ENCODE data around the gene TFEB.

The TFEB gene

DNA sequence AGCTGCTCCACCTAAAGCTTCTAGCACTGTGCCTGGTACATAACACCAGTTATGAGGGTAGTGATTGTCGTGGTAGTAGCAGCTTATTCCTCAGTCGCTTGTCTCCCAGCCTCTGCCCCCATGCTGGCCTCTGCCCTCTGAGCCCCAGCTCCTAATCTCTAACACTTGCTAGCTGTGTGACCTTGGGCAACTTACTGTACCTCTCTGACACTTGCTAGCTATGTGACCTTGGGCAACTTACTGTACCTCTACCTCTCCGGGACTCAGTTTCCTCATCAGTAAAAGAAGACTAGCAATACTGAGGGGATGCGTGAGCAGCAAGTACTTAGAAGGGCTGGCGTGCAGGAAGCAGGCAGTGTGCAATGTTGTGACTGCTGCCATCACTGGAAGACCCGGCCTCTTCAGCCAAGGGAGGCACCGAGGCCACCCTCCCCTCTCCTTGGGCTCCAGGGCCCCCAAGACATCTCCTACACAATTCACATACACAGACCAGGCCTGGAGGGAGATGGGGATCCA is 87.3 kb downstream of the TFEB start:
- FAIRE-seq, result no peak

DNA sequence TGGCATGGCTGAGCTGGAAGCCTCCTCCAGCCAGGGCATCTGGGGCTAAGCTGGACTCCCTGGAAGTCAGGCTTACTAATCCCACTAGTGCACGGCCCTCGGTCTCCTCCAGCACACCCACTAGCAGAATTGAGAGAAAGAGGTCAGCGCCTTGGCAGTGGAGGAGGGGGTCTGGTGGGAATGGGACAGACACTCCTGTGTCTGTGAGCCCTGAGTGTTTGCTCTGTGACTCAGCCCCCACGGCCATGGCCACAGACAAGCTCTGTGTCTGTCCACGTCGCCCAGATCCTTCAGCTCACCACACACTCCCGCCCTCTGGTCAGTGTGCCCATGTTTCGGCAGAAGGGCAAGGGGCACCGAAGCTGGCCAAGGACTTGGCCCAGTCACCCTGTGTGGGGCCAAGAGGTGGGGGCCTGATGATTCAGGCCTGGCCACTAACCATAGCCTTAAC is 88.3 kb downstream of the TFEB start:
- FAIRE-seq, result no peak

DNA sequence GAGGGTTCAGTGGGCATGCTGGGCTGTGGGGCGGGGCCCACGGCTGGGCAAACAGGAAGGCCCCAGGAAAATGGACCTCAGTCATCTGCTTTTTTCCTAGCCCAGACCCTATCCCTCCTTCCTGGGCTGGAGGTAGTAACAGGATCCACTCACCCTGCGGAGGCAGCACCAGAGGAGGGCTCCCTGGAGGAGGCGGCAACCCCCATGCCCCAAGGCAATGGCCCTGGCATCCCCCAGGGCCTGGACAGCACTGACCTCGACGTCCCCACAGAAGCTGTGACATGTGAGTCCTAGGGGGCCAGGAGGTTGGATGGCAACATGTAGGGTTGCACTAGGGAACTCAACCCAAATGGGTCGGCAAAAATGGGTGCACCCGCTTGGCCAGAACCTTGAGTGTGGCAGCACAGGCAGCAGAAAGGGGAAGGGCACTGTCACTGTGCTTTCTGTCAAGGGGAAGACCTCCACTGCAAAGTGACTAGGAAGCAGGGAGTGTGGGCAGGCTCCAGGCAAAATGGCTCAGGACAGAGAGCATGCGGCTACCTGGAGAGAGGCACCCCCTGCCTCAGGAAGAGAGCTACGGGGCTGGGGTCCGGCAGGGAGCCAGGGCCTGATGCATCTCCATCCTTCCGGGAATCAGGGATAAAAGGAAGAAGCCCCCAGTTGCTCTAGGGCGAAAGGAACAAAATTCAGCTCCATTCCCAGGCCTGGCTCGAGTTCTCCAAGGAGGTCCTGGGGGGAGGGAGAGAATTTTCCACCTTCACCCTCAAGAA is 89.2 kb downstream of the TFEB start:
- FAIRE-seq, result no peak

DNA sequence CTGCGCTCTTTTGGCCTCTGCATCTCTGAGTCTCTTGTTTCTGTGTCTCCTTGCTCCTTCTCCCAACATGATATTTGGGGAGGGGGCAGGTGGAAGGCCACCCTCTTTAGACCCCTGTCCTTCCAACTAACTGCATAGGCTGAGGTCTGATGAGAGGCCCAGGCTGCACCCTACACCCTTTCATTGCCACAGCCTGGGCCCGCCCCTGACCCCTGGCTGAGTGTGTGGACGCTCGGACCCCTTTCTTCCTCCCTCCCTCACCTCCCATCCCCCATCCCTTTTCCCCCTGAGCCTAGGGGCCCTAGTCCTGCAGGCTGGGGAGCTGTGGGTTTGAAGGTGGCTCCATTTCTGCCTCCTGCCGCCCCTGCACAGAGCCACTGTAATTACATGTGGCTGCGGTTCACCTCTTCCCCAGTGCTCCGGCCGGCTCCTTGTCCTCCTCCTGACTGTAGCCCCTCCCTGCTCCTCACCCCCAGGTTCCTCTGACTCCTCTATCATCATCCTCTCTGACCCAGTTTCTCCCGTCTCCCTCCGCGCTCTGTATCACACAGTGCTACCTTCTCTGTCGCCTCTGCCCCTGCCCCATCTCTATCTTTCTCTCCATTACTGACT is 90.3 kb downstream of the TFEB start:
- no peak for FAIRE-seq

DNA sequence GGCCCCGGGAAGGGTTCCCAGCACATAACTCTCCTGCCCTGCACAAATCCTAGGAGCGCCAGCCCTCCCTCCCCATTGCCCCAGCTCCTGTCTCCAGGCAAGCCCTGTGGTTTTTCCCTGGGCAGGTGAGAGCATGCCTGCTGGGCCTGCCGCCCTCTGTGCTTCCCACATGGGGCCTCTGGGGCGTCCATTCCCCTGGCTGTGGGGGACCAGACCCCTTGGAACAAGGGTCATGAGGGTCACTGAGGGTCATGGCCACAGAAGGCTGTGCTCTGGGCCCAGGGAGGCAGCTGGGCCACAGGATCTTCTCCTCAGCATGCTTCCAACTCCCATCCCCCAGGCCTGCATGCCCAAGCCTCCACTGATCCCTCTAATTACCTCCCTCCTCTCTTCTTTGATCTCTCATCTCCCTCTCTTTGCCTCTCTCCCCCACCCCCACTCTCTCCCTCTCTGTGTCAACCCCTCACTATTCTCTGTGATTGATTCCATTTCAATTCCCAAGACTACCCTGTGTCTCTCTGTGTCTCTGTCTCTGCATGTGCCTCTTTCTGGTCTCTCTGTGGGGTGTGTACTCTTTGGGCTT is 91.0 kb downstream of the TFEB start:
- no peak for FAIRE-seq

DNA sequence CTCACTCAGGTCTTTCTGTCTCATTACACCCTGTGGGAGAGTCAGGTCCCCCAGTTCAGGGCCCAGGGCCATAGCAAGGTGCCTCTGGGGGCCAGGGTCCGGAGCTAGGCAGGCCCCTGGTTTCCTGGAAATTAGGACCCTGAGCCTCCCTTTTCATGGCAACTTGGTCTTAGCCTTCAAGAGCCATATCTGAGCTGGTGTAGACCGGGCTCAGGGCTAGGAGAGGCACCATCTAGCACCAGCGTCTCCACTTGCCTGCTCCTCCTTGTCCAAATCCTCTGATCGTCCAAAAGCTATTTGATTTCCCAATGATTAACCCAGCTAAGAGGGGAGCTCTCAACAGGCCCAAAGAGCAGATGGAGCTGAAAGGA is 91.5 kb downstream of the TFEB start:
- no peak for FAIRE-seq

DNA sequence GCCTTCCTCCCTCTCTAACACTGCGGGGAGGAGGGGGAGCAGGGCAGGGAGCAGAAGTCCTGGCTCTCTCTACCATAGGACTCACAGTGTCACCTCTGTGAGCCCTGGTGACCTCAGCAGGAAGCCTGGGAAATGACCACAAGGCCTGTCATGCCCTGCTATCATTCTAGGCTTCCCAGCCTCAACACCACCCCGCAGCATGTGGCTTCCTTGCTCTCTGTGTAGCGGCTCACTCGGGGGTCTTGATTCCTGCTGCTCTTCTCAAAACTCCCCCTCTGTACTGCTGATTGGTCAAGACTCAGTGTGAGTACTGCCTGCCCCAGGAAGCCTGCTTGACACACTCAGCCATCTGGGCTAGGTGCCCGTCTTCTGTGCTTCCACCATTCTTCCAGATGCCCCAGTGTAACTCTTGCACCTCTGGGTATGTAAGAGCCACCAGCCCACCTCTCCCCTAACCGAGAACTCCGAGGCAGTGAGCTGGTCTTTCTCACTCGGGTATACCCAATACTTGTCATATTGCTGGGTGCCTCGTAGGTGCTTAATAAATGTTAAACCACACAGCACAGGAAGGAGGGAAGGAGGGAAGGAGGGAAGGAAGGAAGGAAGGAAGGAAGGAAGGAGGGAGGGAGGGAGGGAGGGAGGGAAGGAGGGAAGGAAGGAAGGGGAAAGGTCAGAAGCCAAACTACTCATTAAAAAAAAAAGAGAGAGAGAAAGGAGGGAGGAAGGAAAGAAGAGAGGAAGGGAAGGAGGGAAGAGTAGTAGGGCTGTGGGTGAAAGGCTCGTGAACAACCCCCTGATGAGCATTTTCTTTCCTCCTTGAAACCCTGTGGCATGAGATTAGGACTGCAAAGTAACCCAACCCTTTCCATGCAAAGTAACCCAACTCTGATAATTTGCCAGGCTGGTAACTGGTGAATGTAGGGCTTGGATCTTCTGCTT is 92.2 kb downstream of the TFEB start:
- no peak for FAIRE-seq

DNA sequence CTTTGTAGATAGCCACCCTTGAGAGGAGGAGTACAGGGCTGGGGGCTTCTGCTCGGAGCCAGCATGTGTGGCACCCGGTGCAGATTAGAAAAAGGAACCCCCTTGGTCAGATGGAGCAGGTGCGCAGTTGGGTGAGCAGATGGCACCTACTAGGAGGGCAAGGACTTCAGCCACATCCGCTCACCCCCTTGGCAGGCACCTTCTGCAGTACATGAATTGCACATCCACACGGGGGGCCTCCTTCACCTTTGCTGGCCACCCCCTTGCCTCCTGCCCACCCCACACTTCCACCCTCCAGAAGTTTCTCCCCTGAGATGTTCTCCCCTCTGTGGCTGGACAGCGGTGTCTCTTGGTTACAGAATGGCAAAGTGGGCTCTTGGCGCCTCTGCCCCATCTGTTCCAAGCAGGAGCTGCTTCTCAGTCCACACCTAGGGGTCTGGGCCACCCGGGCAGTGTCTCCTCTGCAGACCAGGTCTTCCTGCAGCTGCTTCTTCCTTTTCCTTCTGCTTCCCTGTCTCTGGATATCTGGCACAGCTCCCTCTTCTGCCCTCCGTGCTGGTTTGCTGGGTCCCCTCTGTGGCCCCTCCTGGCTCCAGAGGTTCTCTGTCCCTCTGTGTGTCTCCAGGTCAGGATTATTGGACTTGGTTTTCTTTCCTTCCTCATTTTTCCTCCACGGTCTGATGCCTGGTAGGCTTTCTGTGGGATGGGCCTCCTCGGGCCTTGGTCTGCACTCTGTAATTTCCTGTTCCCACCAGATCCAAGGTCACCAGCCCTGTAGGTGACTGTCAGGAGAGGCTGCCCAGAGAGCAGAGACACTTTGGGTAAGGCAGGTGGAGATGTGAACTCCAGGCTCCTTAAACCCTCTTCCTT is 93.1 kb downstream of the TFEB start:
- FAIRE-seq, result no peak

DNA sequence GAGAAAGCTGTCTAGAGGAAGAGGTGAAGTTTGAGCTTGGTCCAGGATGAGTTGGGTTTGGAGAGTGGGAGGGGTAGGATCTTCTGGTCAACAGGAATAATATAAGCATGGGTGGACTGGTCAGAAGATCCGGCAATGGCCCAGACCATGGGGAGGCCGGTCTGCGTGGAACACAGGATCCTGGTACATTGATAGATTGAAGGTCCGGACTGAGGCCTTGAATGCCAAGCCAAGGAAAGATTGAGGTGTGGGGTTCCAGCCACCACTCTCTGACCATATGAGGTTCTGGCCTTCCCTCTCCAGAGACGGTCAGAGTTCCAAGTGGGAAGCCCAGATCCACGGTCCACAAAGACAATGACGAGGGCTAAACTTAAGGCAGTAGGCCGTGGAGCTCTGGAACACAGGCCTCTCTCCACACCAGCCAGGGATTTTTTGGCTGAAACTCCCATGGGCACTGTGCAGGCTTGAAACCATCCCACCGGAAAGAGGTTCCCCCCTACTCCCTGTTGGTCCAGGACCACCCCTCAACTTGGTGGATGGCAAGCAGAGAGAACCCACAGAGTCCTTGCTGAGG is 94.0 kb downstream of the TFEB start:
- FAIRE-seq, result no peak

DNA sequence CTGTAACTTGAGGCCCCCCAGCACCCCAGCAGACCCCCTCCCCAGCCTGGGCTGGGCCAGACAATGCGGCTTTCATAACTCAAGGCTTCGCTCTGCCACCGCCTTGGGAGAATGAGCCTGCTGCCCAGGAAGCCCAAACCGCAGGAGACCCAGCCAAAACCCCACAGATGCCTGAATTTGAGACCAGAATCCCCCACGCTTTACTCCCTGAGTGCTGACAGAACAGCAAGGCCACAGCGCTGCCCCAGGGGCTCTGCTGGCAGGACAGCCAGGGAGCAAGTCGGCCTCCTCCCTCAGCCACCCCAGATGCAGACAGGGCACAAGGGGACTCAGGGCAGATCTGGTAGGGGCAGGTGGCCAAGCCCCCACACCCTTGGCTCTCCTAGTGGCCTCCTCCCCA is 95.0 kb downstream of the TFEB start:
- FAIRE-seq, result no peak

DNA sequence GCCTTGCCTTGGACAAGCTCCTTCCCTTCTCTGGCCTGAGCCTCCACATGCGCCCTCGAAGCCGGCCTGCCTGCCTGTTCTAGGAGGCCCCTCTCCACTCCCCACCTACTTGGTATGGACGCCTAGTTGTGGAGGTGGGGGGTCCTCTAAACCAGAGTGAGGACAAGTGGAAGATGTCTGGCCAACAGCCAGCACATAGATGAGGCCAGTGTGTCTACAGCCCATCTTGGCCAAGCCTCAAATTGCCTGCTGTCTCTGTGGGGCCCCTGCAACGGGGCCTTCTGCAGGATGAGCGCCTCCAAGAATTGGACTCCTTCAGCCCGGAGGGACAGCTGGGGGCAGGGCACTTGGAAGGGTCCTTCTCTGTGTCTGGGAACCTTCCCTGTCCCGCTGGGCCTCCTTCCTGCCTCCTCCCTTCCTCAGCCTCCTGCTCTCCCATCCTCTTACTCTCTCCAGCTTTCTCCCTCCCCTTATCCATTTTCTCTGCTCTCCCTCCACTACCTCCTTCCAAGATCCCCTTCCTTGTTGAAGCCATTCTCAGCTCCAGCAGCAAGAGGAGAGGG is 95.5 kb downstream of the TFEB start:
- FAIRE-seq, result no peak

DNA sequence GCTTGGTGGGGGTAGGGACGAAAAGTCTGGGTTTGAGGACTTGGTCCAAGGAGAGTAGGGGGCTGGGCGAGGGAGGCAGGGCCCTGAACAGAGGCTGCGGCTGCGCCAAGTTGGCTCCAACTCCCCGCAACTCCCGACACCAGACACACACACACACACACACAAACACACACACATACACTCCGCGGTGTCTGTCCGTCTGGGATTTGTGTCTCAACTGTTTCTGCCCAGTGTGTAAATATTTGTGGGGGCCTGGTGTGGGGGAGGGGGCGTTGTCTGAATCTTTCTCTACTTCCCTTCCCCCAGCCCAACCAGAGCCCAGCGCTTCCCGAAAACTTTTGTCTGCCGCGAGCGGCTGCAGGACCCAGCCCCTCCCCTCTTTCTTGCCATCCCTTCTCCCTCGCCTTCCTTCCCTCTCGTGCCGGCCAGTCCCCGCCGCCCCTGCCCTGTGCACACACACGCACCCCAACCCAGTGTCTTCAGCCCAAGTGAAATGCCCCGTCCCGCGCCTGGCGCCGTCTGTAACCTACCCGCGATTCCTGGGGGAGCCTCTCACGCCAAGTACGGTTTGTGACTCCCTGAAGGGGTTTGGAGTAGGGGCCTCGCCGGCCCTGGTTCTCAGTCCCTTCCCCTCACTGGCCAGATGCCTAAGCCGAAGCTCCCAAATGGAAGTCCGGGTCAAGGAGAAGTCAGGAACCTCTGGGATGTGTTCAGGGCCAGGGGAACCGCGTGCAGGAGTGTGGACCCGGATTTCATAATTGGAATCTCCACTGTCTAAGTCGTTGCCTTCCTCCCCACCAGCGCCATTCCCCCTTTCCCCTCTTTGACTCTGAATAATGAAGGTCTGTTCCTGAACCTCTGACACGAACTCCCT is 96.2 kb downstream of the TFEB start:
- FAIRE-seq, result no peak

DNA sequence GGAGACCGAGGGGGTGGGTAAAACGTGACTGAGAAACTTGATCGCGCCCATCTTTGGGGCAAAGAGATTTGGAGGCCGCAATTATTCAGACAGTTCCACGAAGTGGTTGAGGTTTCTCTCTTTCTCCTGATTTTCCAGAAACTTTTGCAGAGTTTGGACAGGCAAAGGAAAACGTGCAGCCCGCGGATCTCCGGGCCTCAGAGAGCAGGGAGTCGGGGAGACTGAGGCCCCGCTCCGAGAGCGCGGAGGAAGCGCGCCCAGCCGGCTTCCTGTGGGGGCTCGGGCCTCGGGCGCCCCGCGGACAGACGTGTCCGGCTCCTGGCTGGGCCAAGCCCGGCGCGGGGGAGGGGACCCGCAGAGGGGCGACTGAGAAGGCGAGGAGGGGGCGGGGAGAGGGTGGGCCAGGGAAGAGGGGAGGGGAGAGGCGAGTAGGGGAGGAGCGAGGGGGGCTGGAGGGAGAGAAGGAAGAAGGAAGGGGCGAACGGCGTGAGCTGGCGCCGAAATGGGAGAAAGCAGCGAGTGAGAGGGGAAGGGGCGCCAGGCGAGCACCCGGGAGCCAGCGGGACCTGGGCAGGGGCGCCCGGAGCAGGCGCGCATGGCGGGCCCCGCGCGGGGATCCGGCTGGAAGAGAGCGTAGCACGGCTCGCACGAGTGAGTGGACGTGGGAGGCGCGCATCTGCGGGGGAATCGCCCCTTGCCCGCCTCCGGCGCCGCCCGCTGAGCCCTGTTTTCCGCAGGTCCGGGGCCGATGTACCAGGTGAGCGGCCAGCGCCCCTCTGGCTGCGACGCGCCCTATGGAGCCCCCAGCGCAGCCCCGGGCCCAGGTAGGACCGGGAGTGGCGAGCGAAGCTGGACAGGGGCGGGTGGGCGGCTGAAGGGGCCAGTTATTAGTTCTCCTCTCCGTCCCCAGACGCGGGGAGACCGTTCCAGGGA is 97.1 kb downstream of the TFEB start, which contains the start of gene MDFI:
MDFI (plus strand) TSS at position 467 of the 933 bp plus-strand sequence; CDS start at position 749, 282 bp downstream.
- FAIRE-seq, result no peak

DNA sequence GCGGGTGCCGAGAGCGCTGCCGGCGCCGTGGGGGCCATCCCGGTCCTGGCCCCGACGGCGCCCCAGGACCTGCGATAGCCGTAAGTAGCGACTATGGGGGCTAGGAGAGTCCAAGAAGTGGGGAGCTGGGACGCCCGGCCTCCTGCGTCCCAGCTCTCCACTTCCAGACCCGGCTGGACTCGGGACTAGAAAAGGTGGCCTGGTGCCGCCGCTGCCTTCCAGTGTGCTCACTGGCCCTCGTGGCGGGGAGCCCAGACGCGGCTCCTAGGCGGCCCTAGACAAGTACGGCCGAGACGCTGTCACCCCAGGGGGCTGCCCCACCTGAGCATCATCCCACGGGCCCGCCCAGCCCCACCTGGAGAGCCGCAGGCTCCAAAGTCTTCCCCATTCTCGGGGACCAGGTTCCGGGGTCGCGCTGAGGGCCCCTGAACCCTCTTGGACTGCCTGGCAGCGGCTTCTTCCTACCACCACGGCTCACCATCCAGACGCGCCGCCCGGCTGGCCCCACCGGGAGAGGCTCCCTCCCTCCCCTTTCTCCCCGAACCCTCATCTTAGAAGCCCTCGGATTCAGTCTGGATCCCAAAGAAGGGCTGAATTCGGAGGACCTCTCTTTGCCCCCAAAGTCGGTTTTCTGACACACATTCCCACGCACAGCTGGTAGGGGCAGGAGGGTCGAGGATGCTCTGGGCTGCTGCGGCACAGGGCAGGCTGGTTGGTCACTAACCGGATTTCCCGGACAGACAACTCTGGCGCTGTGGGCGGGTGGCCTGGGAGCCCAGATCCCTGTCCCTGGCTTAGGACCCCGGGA is 98.0 kb downstream of the TFEB start:
- FAIRE-seq, result no peak

DNA sequence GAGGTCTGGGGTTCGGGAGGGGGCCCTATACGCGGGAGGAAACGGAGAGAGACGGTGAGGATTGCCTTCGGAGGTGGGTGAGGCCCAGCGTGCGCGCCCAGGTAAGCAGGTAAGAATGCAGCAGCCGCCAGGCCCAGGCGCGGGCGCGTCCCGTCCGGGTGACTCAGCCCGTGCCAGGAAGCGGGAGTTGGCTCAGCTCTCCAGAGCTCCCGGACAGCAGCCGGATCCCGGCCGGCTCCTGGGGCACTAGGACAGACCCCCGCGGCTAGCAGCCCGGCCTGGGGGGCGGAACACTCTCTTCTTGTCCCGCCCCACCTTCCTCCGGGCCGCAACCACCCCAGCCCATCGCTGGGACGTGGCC is 98.6 kb downstream of the TFEB start:
- no peak for FAIRE-seq

DNA sequence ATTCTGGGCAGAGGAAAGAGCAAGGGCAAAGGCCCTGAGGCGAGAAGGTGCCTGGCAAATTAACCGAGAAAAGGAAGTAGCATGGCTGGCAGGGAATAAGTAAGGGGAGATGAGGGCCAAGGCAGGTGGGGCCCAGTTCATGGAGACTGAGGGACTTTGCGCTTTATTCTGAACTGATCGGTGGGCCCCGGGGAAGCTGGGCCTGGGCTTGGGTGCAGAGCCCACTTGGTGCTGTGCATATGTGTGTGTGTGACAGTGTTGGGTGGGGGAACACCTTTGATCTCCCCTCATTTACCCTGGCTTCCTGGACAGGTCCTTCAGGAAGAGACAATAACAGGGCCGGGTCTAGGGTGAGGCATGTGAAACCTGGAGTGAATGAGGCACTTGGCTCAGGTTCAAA is 100.0 kb downstream of the TFEB start:
- FAIRE-seq, result no peak

DNA sequence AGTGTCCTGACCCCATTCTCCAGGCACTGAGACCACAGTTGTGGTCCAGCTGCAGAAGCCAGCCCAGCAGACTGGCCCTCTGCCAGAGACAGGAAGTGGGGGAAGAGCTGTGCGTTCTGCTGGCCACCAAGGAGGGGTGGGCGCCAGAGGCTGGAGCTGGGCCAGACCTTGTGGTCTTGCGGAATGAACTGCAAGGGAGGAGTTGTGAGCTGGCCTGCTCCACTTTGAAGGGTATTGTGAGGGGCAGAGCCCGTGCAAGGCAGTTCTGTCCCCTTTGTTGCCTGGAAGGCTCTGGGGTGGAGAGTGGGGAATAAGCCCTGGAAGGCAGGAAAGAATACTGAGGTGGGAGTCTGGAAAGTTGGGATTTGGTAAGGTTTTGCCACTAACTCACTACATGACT is 100.8 kb downstream of the TFEB start:
- no peak for FAIRE-seq
